ENCODE results near the gene EBNA1BP2. TPM values are rescaled to one million over a fixed set of nuclear protein-coding genes. Genes with fewer than 3 reads are reported as not detected.

EBNA1BP2 gene
- total and polyA plus RNA-seq, 10 of the 15 experiments (the other 5 are each of a cell fraction or from before 2014, with no cell fraction given): 57.5 to 275 (median 133) TPM

- TF ChIP-seq RELB (IDR thresholded peaks at IDR 0.05; ENCODE audit: low read depth) (no peak), POU2F2 (IDR thresholded peaks at IDR 0.05; ENCODE audit: borderline replicate concordance, low read depth, low read length) (no peak), SP1 (IDR thresholded peaks at IDR 0.05; ENCODE audit: low read depth, low read length) (no peak), SKIL (IDR thresholded peaks at IDR 0.05; ENCODE audit: low read depth, poor library complexity, severe bottlenecking) (peak; percentile 97), IKZF1 (conservative IDR thresholded peaks at IDR 0.05) (peak; percentile 46; the same call in 1 of the 2 replicates), MXI1 (IDR thresholded peaks at IDR 0.05; ENCODE audit: low read depth, low read length) (no peak), NFIC (IDR thresholded peaks at IDR 0.05; ENCODE audit: low read depth, low read length) (no peak)
Measured at GRCh38 chr1:43197343-43198127, 25.4 kb upstream of the EBNA1BP2 start (continued).

- POLR2A ChIA-PET: no interaction called here
- peaks cover 17% of the 10 kb centered on the region for H3K4me1 ChIP-seq (ENCODE audit: control insufficient read depth, insufficient read depth, low read length)
- FAIRE-seq (no peak), DNase-seq (ENCODE audit: low read depth, low spot score) (no peak), ATAC-seq (no peak)
- in situ Hi-C loops (cut with MboI): no loop called here
- RAD21 ChIA-PET (ENCODE audit: unreplicated experiment): interaction anchor here (1.0 kb wide), 1 partner anchor 23 kb away, joined by 3 read pairs; the partner anchor contains the start of genes CFAP57 and EBNA1BP2
- no peaks in the 10 kb centered on the region; the same call in none of the 3 replicates for H3K9me3 ChIP-seq (replicated peaks; ENCODE audit: control insufficient read depth, insufficient read depth, low read length)
- no TSS peak for BruUV-seq (replicated peaks)
- no peaks in the 10 kb centered on the region for H3K79me2 ChIP-seq (ENCODE audit: control insufficient read depth, insufficient read depth, low read length)
- no peak overlapping the region for H3K4me3 ChIP-seq
- no peaks in the 10 kb centered on the region for H3K27me3 ChIP-seq (replicated peaks in 1 of 2; ENCODE audit: control insufficient read depth in 2 of 2, insufficient read depth in 2 of 2, low read length in 1 of 2)
- SMC1A ChIA-PET (ENCODE audit: uncharacterized antibody, unreplicated experiment): no interaction called here
- no peak overlapping the region for H3K4me2 ChIP-seq (ENCODE audit: control insufficient read depth, insufficient read depth)
- H2AFZ ChIP-seq (ENCODE audit: control insufficient read depth, low read depth, low read length): no peak overlapping the region
- no peaks in the 10 kb centered on the region for H3K36me3 ChIP-seq (ENCODE audit: control insufficient read depth in 2 of 2, insufficient read depth in 2 of 2, low read length in 1 of 2)
- H4K20me1 ChIP-seq (ENCODE audit: control insufficient read depth, insufficient read depth): no peaks in the 10 kb centered on the region
- no peak overlapping the region for H3K9ac ChIP-seq (ENCODE audit: control insufficient read depth, insufficient read depth, low read length)
- H3K27ac ChIP-seq (ENCODE audit: control insufficient read depth, insufficient read depth): no peak overlapping the region
- CTCF ChIA-PET: no interaction called here
- intact Hi-C loops (cut with micrococcal nuclease; ENCODE audit: unreplicated experiment): no loop called here
- no peak for TF ChIP-seq SP1 (IDR thresholded peaks at IDR 0.05; ENCODE audit: low read depth, low read length)
- no peak for TF ChIP-seq ATF2 (IDR thresholded peaks at IDR 0.05; ENCODE audit: low read length)
- TF ChIP-seq MLLT1 (IDR thresholded peaks at IDR 0.05): no peak
- no peak for TF ChIP-seq MAX (IDR thresholded peaks at IDR 0.05; ENCODE audit: low read depth, low read length)
- TF ChIP-seq EGR1 (IDR thresholded peaks at IDR 0.05; ENCODE audit: borderline replicate concordance in 1 of 2, low read depth in 2 of 2, low read length in 2 of 2): no peak
- TF ChIP-seq SMAD5 (IDR thresholded peaks at IDR 0.05; ENCODE audit: low read depth): no peak
- no peak for TF ChIP-seq CREB1 (IDR thresholded peaks at IDR 0.05; ENCODE audit: low read depth)
- TF ChIP-seq FOXK2 (IDR thresholded peaks at IDR 0.05): no peak
Measured at GRCh38 chr1:43194509-43194908, 22.4 kb upstream of the EBNA1BP2 start.
